Measurements from ENCODE around the gene CLDN1. TPM values are rescaled to one million over a fixed set of nuclear protein-coding genes. Genes with fewer than 3 reads are reported as not detected.

The CLDN1 gene
- total and polyA plus RNA-seq, 2 of the 8 experiments (the other 6 are each of a cell fraction or from before 2014, with no cell fraction given) = 3.1 to 6.1 TPM

- TF ChIP-seq CHD7 (IDR thresholded peaks at IDR 0.05; ENCODE audit: insufficient replicate concordance, low read length) = no peak
- TF ChIP-seq KDM4A (IDR thresholded peaks at IDR 0.05; ENCODE audit: low read depth, low read length, severe bottlenecking) = no peak
- TF ChIP-seq RFX5 (IDR thresholded peaks at IDR 0.05; ENCODE audit: borderline replicate concordance, low read depth, low read length) = no peak
- no peak for TF ChIP-seq JUN (IDR thresholded peaks at IDR 0.05; ENCODE audit: low read depth, low read length)
- no peak for TF ChIP-seq CHD2 (IDR thresholded peaks at IDR 0.05; ENCODE audit: low read length)
- no peak for TF ChIP-seq E2F6 (IDR thresholded peaks at IDR 0.05)
These were observed 16.5 kb upstream of the CLDN1 start (continued) for GRCh38 chr3:190338717-190339116.

All from H1 (cell line).